GM21825 (cell line): ENCODE data around the gene BTF3L4.
A peak's percentile ranks its signal among the peaks of the same experiment; 100 is the strongest.

Experiments
- ATAC-seq: cut with Tn5 transposase; IDR thresholded peaks from one replicate; pipeline ENCODE4 v1.9.1; 2021; ENCODE audit warnings: mild to moderate bottlenecking, moderate library complexity; ENCODE audit not compliant: unreplicated experiment

BTF3L4 gene

DNA sequence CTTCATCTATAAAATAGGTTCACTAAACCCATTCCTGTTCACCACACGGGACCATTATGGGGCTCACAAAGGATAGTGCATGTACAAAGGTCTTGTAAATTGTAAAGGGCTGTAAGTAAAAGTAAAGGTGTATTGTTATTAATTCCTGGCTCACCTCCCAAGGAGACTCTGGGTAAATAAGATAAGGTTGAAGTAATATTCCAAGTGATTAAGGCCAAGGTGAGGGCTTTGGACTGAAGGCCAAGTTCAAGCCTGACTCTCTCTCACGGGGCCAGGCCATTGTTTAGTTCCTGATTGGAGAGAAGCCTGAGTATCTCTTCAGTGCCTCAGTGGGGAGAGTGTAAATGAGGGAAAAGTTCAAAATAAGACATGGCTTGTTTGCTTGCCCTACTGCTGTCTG, 66.3 kb downstream of the BTF3L4 start:
- no peak for ATAC-seq

DNA sequence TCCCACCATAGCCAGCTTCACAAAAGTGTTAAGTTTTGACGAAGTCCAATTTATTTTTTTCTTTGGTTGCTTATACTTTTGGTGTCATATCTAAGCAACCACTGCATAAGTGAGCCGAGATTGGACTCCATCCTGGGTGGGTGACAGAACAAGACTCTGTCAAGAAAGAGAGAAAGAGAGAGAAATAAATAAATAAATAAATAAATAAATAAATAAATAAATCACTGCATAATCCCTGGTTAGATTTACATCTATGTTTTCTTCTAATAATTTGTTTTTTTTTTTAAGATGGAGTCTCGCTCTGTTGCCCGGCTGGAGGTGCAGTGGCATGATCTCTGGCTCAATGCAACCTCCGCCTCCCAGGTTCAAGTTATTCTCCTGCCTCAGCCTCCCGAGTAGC, 67.5 kb downstream of the BTF3L4 start:
- ATAC-seq: no peak

GRCh38 chr1:52125736-52126359, 69.8 kb downstream of the BTF3L4 start:
- no peak for ATAC-seq

DNA sequence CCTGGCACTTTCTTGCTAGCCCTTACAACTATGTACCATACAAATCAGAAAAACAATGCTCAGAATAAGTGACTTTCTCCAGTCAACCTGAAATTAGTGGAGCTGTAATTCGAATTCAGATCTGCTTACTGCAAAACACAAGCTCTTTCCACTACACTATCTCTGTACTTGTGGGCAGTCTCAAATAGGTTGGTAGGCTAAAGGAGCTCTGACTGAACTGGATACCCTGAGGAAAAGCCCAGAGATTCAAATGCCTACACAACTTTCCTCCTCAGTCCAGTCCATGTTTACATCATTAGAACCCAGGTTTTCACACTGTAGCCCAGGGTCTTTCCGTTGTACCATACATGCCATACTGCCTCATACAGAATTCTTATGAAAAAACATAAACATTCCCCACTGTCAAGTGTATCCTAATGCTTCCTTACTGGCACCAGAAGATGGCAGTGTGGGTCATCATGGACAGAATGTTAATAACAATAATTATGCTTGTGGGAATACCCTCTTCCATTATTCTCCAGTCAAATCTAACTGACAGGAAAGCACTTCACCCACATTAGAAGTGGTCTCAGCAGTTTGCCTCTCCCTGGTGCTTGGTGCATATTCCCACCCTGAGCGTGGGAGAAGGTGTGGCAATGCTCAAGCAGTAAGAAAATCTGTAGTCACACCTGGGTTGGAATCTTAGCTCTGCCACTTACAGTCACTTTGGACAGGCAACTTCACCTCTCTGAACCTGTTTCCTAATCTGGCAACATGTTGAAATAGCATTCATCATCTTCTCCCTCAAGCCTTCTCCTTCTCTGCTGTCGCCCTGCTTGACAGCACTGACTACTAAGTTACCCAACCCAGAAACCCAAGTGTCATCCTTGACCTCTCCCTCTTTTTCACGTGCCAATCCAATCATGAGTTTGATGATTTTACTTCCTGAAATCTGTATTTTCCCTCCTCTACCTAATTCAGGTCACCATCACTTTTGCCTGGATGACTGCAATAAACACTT, 71.4 kb downstream of the BTF3L4 start:
- peak; percentile 49 for ATAC-seq

GRCh38 chr1:52139817-52140540, 83.9 kb downstream of the BTF3L4 start:
- ATAC-seq: peak; percentile 54
